Pulmonary artery endothelial cell (primary cell): ENCODE data around the gene NATD1. TPM values are rescaled to one million over a fixed set of nuclear protein-coding genes. Genes with fewer than 3 reads are reported as not detected.

Experiments
- DNase-seq: peaks from one replicate; pipeline ENCODE4 v3.0.0-alpha.2; 2011; ENCODE audit warnings: low read depth, low spot score
- total RNA-seq: library from RNA; depleted of rRNA; stranded (reverse); fragments of >200 nt; gene quantifications from 2 replicates; pipeline ENCODE4 v1.2.3, GENCODE V29; 2014

NATD1 gene
- total RNA-seq, 1 donor from 2014 or later, result 1.5 TPM

GRCh38 chr17:21289902-21290571 is 36.8 kb upstream of the NATD1 start:
- no peak for DNase-seq

GRCh38 chr17:21289175-21289901 is 36.1 kb upstream of the NATD1 start:
- no peak for DNase-seq

- DNase-seq, result no peak
Measured at GRCh38 chr17:21288571-21289017, 35.4 kb upstream of the NATD1 start.

- DNase-seq, result peak; percentile 87
Measured at GRCh38 chr17:21287703-21288449, 34.7 kb upstream of the NATD1 start.

- DNase-seq, result no peak
Measured at GRCh38 chr17:21286909-21287702, 33.9 kb upstream of the NATD1 start.

- peak; percentile 90 for DNase-seq
Measured at GRCh38 chr17:21286066-21286770, 33.0 kb upstream of the NATD1 start.

GRCh38 chr17:21285164-21286065 is 32.2 kb upstream of the NATD1 start:
- no peak for DNase-seq

- peak; percentile 98 for DNase-seq
Measured at GRCh38 chr17:21284319-21285163, 31.3 kb upstream of the NATD1 start, which contains the start of gene MAP2K3. Gene MAP2K3 (plus strand): TSS chr17:21284711. CDS start chr17:21284921, 210 bp downstream.

- no peak for DNase-seq
Measured at GRCh38 chr17:21283482-21284318, 30.5 kb upstream of the NATD1 start.

- no peak for DNase-seq
Measured at GRCh38 chr17:21282850-21283249, 29.6 kb upstream of the NATD1 start.

- DNase-seq, result no peak
Measured at GRCh38 chr17:21282231-21282630, 29.0 kb upstream of the NATD1 start.

GRCh38 chr17:21280081-21280518 is 26.9 kb upstream of the NATD1 start:
- no peak for DNase-seq

GRCh38 chr17:21279582-21279981 is 26.4 kb upstream of the NATD1 start:
- no peak for DNase-seq

- DNase-seq, result no peak
Measured at GRCh38 chr17:21279198-21279535, 26.0 kb upstream of the NATD1 start.

- DNase-seq, result no peak
Measured at GRCh38 chr17:21278450-21279197, 25.4 kb upstream of the NATD1 start.

GRCh38 chr17:21277332-21277731 is 24.1 kb upstream of the NATD1 start:
- DNase-seq, result no peak

- DNase-seq, result no peak
Measured at GRCh38 chr17:21276264-21276588, 23.0 kb upstream of the NATD1 start.
